Measurements from ENCODE around the gene MAP1B. TPM values are rescaled to one million over a fixed set of nuclear protein-coding genes. Genes with fewer than 3 reads are reported as not detected.

MAP1B gene
- total RNA-seq, 4 donors from 2014 or later, result 38.9 to 57.5 (median 44.4) TPM

- intact Hi-C loops (cut with DNase I; ENCODE audit: low total_unique reads), result no loop called here
- TF ChIP-seq, protein P1, sequence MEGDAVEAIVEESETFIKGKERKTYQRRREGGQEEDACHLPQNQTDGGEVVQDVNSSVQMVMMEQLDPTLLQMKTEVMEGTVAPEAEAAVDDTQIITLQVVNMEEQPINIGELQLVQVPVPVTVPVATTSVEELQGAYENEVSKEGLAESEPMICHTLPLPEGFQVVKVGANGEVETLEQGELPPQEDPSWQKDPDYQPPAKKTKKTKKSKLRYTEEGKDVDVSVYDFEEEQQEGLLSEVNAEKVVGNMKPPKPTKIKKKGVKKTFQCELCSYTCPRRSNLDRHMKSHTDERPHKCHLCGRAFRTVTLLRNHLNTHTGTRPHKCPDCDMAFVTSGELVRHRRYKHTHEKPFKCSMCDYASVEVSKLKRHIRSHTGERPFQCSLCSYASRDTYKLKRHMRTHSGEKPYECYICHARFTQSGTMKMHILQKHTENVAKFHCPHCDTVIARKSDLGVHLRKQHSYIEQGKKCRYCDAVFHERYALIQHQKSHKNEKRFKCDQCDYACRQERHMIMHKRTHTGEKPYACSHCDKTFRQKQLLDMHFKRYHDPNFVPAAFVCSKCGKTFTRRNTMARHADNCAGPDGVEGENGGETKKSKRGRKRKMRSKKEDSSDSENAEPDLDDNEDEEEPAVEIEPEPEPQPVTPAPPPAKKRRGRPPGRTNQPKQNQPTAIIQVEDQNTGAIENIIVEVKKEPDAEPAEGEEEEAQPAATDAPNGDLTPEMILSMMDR (IDR thresholded peaks at IDR 0.05), result peak in 1 of 5 experiments; percentile 22
- TF ChIP-seq POLR2AphosphoS5 (IDR thresholded peaks at IDR 0.05) (peak in 2 of 3 donors; percentile 12 to 30), POLR2A (IDR thresholded peaks at IDR 0.05) (no peak)
- DNase-seq, result no peak
- H3K36me3 ChIP-seq, result no peaks in the 10 kb centered on the region
- H3K9me3 ChIP-seq, result no peaks in the 10 kb centered on the region
- H3K4me3 ChIP-seq, result no peak overlapping the region
- in situ Hi-C loops (cut with MboI; ENCODE audit: low pct_ligation_motif_present in 1 of 4, low pct_unique_long_range_greater_than_20kb in 1 of 4, low sequenced_read_pairs in 3 of 4), result no loop called here
- H3K4me1 ChIP-seq, result peaks cover 9 to 45% (median 26%) of the 10 kb centered on the region in 4 donors
- WGBS, 2 donors (ENCODE audit: low coverage in 1 of 2), result 63 to 71% methylated on average over 3 of the region's 3 CpGs
- H3K27ac ChIP-seq, result peak overlapping the region; percentile 33 to 74 (median 64)
- H3K27me3 ChIP-seq, result no peaks in the 10 kb centered on the region
These were observed 138.8 kb downstream of the MAP1B start for GRCh38 chr5:72245951-72246532.

- intact Hi-C loops (cut with DNase I; ENCODE audit: low total_unique reads) (no loop called here), in situ Hi-C loops (cut with MboI; ENCODE audit: low pct_ligation_motif_present in 1 of 4, low pct_unique_long_range_greater_than_20kb in 1 of 4, low sequenced_read_pairs in 3 of 4) (no loop called here)
- H3K4me3 ChIP-seq, result no peak overlapping the region
- DNase-seq, result no peak
- H3K4me1 ChIP-seq, result peaks cover 9 to 45% (median 26%) of the 10 kb centered on the region in 4 donors
- H3K36me3 ChIP-seq, result no peaks in the 10 kb centered on the region
- TF ChIP-seq EP300 (IDR thresholded peaks at IDR 0.05; ENCODE audit: low read depth) (no peak), POLR2A (IDR thresholded peaks at IDR 0.05) (no peak), POLR2AphosphoS5 (IDR thresholded peaks at IDR 0.05) (no peak)
- TF ChIP-seq, protein P1 (IDR thresholded peaks at IDR 0.05), result no peak
- H3K9me3 ChIP-seq, result no peaks in the 10 kb centered on the region
- peak overlapping the region; percentile 33 to 74 (median 64) for H3K27ac ChIP-seq
- 33 to 40% methylated on average over 1 to 4 of the region's 4 CpGs for WGBS, 2 donors (ENCODE audit: low coverage in 1 of 2)
- no peaks in the 10 kb centered on the region for H3K27me3 ChIP-seq
These were observed 139.7 kb downstream of the MAP1B start for GRCh38 chr5:72246954-72247442.

GRCh38 chr5:72248410-72248981, 141.2 kb downstream of the MAP1B start:
- intact Hi-C loops (cut with DNase I; ENCODE audit: low total_unique reads) (no loop called here), in situ Hi-C loops (cut with MboI; ENCODE audit: low pct_ligation_motif_present in 1 of 4, low pct_unique_long_range_greater_than_20kb in 1 of 4, low sequenced_read_pairs in 3 of 4) (no loop called here)
- peak overlapping the region; percentile 13 to 66 (median 42) for H3K27ac ChIP-seq
- H3K36me3 ChIP-seq, result no peaks in the 10 kb centered on the region
- H3K4me1 ChIP-seq, result peaks cover 9 to 45% (median 29%) of the 10 kb centered on the region in 4 donors
- no peaks in the 10 kb centered on the region for H3K9me3 ChIP-seq
- peak; percentile 14 for DNase-seq
- no peak overlapping the region for H3K4me3 ChIP-seq
- 58 to 69% methylated on average over 2 of the region's 2 CpGs for whole genome bisulfite sequencing, 2 donors (ENCODE audit: low coverage in 1 of 2)
- no peaks in the 10 kb centered on the region for H3K27me3 ChIP-seq
- TF ChIP-seq EP300 (IDR thresholded peaks at IDR 0.05; ENCODE audit: low read depth) (no peak), POLR2A (IDR thresholded peaks at IDR 0.05) (no peak), POLR2AphosphoS5 (IDR thresholded peaks at IDR 0.05) (no peak)
- TF ChIP-seq, protein P1 (IDR thresholded peaks at IDR 0.05), result no peak

DNA sequence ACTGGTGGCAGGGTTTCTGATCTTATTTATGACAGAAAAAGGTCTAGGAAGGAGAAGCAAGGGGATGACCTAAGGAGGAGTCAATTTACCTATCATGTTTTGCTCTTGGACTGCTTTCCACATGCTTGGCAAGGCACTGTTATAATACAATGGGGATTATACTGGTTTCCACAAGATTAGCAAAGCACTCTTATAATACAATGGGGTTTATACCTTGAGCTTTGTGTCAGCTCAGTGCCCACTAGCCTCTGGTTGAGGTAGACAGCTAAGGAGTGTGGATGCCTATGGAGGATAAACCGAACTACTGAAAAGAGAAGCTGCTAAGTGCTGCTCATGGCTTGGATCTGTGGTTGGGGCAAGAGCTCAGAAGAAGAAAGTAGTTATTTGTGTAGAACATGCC, 144.1 kb downstream of the MAP1B start:
- DNase-seq, result no peak
- Histone ChIP-seq H3K9me3 (no peaks in the 10 kb centered on the region), H3K4me1 (peaks cover 9 to 35% (median 27%) of the 10 kb centered on the region in 4 donors), H3K27ac (no peak overlapping the region), H3K36me3 (no peaks in the 10 kb centered on the region), H3K27me3 (no peaks in the 10 kb centered on the region), H3K4me3 (no peak overlapping the region)
- no peak for TF ChIP-seq POLR2AphosphoS5 (IDR thresholded peaks at IDR 0.05)
- TF ChIP-seq POLR2A (IDR thresholded peaks at IDR 0.05), result no peak
- TF ChIP-seq, protein P1 (IDR thresholded peaks at IDR 0.05), result no peak
- TF ChIP-seq EP300 (IDR thresholded peaks at IDR 0.05; ENCODE audit: low read depth), result no peak
- 96% methylated on average over 1 of the region's 1 CpG; no CpG with 5 or more reads in 1 of the 2 donors for WGBS, 2 donors (ENCODE audit: low coverage in 1 of 2)
- in situ Hi-C loops (cut with MboI; ENCODE audit: low pct_ligation_motif_present in 1 of 4, low pct_unique_long_range_greater_than_20kb in 1 of 4, low sequenced_read_pairs in 3 of 4), result no loop called here
- intact Hi-C loops (cut with DNase I; ENCODE audit: low total_unique reads), result no loop called here

Measured in transverse colon (tissue), 4 donors.